C4-2B (cell line): ENCODE results near the gene ADORA3.

ENCODE experiments used
- H3K27ac ChIP-seq: fragments of 450-650 bp; 2 replicates; pipeline ENCODE4 v1.5.1; 2017
- ZFX ChIP-seq: fragments of 450-650 bp; IDR thresholded peaks from 2 replicates; pipeline ENCODE4 v1.6.1; 2017
- TF ChIP-seq, protein P1 (sequence below): fragments of 450-650 bp; conservative IDR thresholded peaks from 2 replicates; pipeline ENCODE4 v1.5.1; 2017; ENCODE audit warnings: mild to moderate bottlenecking

Gene ADORA3

DNA sequence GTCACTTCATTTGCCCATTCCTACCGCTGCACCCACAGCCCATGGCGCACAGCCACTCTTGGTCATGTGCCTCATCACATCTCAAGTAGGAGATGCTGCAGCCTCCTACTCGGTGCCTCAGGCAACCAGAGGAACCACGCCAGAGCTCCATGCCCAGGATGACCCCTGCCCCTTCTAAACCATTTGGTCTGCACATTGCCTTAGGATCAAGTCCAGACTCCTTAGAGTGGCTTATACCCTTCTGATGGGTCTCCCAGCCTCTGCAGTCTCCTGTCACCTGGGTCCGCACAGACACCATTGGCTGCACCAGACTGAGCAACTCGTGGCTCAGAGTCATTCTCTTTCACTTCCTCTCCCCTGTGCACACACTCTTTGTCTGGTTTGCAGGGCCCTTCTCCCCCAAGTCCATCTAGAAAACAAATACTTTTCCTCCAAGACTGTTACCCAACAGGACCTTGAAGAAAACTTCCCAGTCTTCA, 2.2 kb upstream of the ADORA3 start:
- TF ChIP-seq, protein P1, sequence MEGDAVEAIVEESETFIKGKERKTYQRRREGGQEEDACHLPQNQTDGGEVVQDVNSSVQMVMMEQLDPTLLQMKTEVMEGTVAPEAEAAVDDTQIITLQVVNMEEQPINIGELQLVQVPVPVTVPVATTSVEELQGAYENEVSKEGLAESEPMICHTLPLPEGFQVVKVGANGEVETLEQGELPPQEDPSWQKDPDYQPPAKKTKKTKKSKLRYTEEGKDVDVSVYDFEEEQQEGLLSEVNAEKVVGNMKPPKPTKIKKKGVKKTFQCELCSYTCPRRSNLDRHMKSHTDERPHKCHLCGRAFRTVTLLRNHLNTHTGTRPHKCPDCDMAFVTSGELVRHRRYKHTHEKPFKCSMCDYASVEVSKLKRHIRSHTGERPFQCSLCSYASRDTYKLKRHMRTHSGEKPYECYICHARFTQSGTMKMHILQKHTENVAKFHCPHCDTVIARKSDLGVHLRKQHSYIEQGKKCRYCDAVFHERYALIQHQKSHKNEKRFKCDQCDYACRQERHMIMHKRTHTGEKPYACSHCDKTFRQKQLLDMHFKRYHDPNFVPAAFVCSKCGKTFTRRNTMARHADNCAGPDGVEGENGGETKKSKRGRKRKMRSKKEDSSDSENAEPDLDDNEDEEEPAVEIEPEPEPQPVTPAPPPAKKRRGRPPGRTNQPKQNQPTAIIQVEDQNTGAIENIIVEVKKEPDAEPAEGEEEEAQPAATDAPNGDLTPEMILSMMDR: no peak
- TF ChIP-seq ZFX: no peak
- no peak overlapping the region for H3K27ac ChIP-seq

DNA sequence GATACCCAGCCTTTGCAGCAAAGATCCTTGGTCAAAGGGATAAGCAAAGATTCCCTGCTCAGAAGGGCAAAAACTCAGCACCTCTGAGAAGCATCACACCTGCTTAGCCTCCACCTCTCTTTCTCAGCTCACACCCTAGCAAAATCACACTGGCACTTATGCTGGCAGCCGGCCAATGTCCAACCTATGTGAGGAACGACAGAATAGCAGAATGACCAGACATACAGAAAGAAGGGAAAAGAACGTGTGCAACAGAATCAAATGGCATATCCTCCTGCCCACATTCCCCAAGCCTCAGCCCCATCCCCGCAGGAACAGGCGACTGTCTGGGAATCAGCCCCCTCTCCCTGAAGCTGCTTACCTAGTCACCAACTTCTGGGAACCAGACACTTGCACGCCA, 664 bp upstream of the ADORA3 start:
- H3K27ac ChIP-seq: no peak overlapping the region
- TF ChIP-seq ZFX: no peak
- TF ChIP-seq, protein P1: no peak

DNA sequence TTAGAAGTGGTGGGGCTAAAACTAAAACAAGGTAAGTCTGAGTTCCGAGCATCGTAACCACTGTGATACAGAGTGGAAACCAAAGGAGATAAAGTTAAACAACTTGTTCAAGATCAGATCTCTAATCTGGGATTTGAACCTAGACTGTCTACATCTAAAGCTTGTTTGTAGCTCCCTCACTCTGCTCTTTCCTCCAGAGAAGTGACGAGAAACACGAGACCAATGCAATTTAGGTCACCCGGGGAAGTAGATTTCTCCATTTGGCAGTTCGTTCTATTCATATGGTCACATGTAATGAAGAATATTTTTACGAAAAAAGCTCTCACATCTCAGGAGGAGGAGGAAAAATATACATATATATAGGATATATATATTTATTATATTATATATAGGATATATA, 1.8 kb downstream of the ADORA3 start:
- TF ChIP-seq ZFX: no peak
- TF ChIP-seq, protein P1: no peak
- no peak overlapping the region for H3K27ac ChIP-seq

DNA sequence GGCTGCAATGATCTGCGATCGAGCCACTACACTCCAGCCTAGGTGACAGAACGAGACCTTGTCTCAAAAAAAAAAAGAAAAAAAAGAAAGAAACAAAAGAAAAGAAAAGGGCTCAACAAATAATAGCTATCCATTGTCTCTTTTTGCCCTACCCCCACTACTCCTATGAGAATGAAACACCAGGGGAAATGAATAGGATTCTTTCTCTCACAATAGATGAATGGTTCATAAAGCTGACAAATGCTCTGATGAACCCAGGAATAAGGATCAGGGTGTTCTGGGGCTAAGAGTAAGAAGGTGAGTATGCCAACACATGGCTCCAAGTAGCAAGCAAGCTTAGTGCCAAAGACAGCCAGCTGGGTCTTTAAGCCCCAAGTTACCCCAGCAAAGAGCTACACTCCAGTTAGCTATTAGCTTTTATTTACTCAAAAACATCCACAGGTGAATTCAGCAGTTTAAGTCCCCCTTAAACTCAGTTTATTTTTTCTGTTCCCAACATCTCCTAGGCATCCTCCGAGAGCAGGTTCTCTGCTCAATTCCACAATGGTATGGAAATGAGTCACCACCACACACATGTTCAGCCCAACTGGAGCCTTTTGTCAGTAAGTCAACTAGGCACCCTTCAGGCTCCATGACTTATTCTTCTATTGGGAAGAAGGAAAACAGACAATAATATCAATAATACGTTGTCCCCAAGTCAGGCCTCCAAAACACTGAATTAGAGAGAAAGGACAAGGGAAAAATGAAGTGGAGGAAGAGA, 4.2 kb downstream of the ADORA3 start:
- H3K27ac ChIP-seq: no peak overlapping the region
- TF ChIP-seq, protein P1: no peak

DNA sequence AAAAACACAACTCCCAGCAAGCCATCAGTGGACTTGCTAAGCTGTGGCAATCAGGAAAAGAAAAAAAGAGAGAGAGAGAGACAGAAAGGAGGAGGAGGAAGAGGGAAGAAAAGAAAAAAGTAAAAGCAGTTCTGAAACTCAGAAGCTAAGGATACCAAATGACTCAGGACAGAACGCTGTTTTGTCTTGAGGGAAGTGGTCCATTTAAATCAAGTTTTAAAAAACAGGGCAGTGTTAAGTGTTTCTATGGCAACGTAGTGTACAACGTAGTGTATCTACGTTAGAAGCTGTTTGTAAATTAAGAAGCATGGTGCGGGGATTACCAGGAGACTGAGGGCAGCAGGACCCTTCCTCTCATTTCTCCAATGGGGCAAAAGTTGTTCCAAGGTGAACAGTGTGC, 5.8 kb downstream of the ADORA3 start:
- TF ChIP-seq, protein P1: no peak
- TF ChIP-seq ZFX: no peak
- no peak overlapping the region for H3K27ac ChIP-seq

DNA sequence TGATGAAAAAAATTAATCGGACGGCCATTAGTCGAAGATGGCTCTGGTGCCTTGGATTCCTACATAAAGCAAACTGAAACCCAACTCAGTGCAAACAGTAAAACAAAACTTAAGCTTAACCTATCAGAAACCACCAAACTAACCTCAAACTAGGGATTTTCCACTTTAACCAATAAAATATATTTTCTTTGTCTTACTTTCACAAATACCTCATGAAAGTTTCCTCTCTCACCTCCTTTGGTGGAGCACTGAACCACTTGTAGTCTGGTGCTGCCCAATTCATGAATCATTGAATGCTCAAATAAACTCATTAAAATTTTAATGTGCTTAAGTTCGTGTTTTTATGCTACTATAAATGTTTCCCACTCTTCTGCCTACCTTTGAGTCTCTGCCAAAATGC, 7.0 kb downstream of the ADORA3 start:
- no peak overlapping the region for H3K27ac ChIP-seq
- no peak for TF ChIP-seq ZFX
- TF ChIP-seq, protein P1: no peak

DNA sequence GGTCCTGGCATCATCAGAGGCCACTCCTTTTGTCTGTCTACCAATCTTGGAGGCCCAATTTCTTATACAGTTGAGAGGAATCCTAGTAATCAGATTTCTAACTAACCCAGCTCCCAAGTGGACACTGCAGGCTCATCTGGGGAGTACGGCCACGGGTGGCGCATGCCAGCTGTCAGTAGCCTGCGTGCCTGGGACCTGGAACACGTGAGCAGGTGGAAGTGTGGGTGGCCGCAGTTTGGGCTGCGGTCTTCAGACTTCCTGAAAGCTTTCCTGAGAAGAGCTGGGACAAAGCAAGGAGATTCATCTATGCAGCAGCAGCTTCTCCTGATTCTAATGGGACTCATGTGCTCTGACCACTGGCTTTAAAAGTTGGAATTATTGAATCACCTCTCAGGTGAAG, 12.4 kb downstream of the ADORA3 start:
- TF ChIP-seq ZFX: no peak
- TF ChIP-seq, protein P1: no peak

More for the DNA sequence above, 12.4 kb downstream of the ADORA3 start:
- H3K27ac ChIP-seq: no peak overlapping the region
